ENCODE results near the gene KRTAP12-4.
"Not testable (repeated sequence)": the region's sequence is repeated elsewhere in the genome, so short reads cannot be mapped to it uniquely, and the experiment has no call there.

The KRTAP12-4 gene

DNA sequence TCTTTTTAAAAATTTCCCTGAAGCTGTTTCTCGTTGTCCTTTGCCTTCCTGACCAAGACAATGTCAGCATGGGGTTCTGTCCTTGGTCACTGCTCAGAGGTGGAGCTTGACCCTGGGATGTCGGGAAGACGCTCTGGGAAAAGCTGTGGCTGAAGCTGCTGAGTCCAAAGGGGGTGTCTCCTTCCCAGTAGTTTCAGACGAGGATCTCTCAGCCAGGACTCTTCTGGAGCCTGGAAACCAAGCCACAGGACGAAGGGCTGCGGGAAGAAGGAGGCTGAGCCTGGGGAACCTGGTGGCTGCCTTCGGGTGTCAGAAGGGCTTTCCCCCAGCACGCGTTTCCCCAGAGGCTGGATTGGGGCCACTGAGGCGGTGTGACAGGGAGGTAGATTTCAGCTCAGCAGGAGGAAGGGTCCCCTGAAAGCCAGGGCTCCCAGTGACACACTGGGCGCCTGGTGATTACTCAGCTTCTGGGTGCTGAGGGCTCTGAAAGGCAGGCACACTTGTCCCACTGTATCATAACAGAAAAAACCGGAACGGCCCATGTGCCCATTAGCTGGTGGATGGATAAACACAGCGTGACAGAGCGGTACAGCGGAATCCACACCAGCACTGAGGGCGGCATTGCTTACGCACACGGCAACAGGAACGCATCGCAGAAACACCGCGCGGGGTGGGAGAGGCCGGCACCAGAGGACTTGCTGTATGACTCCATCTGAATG lies 32.5 kb upstream of the KRTAP12-4 start:
- peak; percentile 65 for DNase-seq

DNA sequence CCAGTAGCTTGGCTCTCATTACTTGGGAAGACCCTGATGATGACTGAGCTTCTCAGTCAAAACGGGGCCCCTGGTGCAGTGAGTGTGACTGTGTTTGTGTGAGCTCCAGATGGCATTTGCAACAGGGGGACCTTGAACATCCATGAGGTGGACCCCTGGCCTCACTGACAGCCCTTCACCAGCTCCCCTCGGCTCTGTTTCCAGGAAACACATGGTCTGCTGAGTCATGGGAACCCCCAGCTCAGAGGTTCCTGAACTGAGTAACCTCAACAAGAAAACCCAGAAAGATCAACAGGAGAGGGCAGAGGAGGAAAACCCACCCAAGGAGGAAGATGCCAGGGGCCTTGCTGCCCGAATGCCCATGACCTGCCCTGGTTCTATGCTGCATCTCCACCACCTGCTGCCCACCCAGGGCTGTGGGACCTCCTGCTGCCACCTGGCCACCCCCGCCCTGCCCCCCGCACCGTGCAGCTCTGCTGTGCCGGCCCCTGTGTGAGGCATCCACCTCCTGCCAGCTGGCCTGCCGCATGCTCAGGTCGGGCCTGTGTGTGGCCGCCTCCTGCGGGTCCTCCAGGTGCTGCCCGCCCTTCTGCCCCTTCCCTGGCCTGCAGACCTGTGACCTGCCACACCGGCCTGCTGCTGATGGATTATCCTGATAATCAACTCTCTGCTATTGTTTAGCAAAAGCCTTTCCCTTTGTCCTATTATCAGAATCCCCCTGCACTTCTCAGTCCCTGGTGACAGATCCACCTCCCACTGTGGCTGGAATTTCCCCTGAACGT lies 31.7 kb upstream of the KRTAP12-4 start:
- no peak for DNase-seq

- DNase-seq = not testable (repeated sequence)
These were observed 30.6 kb upstream of the KRTAP12-4 start for GRCh38 chr21:44685050-44685449.

GRCh38 chr21:44684483-44684882 lies 30.0 kb upstream of the KRTAP12-4 start:
- DNase-seq = no peak

GRCh38 chr21:44684077-44684476 lies 29.6 kb upstream of the KRTAP12-4 start:
- DNase-seq = no peak

GRCh38 chr21:44682580-44683151 lies 28.2 kb upstream of the KRTAP12-4 start:
- no peak for DNase-seq

GRCh38 chr21:44681861-44682579 lies 27.6 kb upstream of the KRTAP12-4 start, which contains the start of gene KRTAP12-1:
Gene KRTAP12-1 (minus strand): TSS chr21:44682163. CDS start chr21:44682123, 40 bp downstream.
- DNase-seq = no peak

DNA sequence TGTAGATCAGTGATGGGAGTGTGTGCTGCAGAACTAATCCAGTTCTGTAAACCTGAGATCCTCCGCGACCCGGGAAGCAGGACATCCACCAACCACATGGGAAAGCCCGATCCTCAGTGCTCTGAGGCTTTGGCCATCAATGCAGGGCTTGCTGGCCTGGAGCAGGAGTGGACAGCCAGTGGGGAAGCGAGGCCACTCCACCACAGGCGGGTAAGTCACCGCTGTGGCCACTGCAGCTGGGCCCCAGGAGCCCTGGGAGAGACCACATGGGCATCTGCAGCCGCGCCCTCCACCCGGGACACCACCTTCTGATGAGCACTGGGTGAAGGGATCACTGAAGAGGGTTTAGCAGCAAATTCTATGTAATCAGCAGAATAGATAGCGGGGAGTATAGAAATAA lies 26.7 kb upstream of the KRTAP12-4 start:
- no peak for DNase-seq

DNA sequence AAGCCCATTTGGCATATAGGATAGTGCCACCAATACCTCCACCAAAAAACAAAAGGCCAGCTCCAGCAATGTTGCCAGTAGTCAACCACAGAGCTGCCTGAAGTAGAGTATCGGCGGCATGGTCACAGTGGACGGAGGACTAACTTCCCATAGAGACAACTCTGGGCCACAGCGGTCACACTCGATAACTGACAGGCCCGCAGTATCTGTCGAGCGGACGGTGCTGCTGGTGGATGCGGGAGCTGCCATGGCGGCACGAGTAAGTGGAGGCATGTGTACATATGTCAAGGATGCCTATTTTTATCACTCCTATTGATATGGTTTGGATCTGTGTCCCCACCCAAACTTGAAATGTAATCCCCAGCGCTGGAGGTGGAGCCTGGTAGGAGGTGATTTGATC lies 23.4 kb upstream of the KRTAP12-4 start:
- DNase-seq = no peak

DNA sequence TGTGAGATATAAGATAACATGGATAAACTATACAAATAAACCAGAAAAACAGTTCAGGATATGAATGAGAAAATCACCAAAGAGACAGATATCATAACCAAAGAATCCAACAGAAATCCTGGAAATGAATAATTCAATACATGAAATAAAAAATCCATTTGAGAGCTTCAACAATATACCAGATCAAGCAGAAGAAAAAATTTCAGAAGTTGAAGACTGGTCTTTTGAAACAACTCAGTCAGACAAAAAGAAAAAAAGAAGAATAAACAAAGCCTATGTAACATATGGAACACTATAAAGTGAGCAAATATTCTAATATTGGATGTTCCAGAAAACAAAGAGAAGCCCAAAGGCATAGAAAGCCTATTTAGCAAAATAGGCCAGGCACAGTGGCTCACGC lies 17.5 kb upstream of the KRTAP12-4 start:
- no peak for DNase-seq

- no peak for DNase-seq
These were observed 16.4 kb upstream of the KRTAP12-4 start for GRCh38 chr21:44670642-44671432.

GRCh38 chr21:44667612-44668011 lies 13.2 kb upstream of the KRTAP12-4 start:
- no peak for DNase-seq

DNA sequence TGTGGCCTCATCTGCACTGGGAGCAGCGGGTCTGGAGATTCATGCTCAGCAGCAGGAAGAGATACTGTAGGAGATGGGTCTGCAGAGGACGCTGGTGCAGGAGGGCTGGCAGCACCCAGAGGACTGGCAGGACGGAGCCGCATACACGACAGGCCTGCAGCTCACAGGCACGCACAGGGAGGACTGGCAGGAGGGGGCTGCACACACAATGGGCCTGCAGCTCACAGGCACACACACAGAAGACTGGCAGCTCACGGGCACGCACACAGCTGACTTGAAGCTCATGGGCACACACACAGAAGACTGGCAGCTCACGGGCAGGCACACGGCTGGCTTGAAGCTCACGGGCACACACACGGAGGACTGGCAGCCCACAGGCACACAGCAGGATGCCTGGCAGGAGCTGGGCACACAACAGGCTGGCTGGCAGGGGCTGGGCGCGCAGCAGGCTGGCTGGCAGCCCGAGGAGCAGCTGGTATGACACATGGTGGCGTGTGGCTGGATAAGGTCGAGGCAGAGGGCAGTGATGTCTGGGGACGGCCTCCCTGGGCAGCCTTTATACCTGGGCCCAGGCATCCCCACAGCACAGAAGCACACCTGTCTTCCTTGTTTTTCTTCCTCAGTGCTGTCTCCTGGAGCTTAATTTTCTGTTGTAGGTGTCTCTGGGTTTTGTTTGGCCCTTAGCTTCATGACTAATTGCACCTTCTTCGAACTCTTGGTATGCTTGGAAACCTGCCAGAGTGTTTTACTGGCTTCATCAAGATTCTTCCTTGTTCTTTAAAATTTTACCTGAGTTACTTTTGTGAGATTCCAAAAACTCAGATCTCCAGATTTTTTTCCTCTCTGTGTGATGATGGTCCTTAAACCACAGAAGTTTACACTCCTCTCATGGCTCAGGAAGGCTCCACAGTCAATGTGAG lies 12.2 kb upstream of the KRTAP12-4 start, which contains the start of gene KRTAP12-2:
KRTAP12-2 (minus strand) TSS at position 527 of the 920 bp plus-strand sequence; CDS start at position 486, 41 bp downstream.
- no peak for DNase-seq

DNA sequence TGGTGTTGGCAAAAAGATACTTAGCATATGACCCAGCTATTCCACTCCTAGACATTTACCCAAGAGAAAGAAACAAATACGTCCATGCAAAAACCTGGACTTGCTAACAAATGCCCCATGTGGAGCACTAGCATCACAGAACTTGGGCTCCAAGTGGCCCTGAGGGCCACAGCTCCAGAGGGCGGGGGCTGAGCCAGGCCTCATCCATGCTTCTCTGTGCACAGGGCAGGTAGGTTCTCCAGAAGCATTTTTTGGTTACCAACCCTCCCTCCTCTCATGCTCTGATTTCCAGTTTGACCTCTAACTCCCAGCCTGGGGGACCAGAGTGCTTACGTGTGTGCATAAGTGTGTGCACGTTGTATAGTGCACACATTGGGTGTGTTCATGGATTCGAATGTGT lies 10.2 kb upstream of the KRTAP12-4 start:
- DNase-seq = no peak

- not testable (repeated sequence) for DNase-seq
These were observed 7.1 kb upstream of the KRTAP12-4 start for GRCh38 chr21:44661567-44661966.

DNA sequence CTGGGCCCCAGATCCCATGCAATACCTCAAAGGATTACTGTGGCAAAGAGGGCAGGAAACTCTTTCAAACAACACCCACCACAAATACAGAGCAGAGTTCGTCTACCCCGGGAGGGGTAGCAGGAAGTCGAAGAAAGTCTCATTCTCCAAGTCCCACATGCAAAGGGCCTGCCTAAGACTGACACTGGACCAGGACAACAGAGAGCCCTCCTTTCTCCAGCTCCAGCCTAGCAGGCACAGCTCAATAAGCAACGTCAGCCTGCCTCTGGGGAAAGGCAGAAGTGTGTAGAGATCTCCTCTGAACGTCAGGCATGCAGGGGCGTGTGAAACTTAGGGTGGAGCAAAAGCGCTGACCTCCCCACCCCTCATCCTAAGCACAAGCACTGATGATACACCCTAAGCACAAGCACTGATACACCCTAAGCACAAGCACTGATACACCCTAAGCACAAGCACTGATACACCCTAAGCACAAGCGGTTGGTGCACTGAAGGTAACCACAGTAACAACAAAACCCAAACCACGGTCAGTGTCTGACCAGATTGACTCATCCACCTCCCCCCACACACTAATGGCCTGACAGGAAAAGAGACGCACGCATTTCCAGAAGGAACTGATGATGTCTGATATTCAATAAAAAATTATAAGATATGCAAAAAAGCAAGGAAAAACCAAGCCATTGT lies 4.6 kb upstream of the KRTAP12-4 start:
- no peak for DNase-seq

DNA sequence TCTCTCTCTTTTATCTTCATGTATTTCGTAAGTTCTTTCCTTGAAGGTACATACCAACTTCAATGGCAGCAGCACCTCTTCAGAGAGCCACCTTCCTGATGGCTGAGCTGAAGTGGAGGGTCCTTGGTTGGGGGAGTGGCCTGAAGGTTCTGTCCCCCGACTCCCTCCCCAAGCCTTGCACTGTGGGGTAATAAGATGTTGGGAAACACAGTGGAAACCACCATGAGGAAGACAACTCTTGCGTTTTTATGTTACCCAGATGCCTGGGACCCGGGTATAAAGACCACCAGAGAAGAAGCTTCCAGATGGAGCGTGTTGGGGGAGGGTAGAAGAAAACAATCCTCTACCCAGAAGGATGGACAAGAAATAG lies 4.1 kb upstream of the KRTAP12-4 start:
- no peak for DNase-seq

DNA sequence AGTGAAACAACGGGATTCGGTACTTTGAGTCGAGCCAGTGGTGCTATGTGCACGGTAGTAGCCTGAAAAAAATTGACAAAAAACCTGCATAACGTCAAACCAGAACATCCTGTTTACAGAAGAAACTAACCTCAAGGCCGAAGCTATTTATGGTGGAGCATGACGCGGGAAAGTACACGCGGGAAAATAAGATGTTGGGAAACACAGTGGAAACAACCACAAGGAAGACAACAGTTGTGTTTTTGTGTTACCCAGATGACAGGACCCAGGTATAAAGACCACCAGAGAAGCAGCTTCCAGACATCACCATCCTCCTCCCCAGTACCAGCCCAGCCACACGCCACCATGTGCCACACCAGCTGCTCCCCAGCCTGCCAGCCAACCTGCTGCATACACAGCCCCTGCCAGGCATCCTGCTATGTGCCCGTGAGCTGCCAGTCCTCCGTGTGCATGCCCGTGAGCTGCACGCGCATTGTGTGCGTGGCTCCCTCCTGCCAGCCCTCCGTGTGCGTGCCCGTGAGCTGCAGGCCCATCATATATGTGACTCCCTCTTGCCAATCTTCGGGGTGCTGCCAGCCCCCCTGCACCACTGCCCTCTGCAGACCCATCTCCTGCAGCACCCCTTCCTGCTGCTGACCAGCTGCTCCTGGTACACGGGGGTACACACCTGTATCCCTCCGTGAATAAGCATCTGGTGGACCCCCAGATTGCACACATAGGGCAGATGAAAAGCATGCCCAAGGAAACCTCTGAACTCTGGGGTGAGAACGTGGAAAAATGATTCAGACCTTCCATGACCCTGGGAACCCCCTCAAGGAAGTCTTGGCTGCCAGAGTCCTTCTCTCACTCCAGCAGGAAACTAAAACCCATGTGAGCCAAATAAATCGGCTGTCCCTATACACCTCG lies 3.4 kb upstream of the KRTAP12-4 start, which contains the start of gene KRTAP12-3:
KRTAP12-3 (plus strand) TSS at position 298 of the 906 bp plus-strand sequence; CDS start at position 346, 48 bp downstream.
- DNase-seq = no peak

DNA sequence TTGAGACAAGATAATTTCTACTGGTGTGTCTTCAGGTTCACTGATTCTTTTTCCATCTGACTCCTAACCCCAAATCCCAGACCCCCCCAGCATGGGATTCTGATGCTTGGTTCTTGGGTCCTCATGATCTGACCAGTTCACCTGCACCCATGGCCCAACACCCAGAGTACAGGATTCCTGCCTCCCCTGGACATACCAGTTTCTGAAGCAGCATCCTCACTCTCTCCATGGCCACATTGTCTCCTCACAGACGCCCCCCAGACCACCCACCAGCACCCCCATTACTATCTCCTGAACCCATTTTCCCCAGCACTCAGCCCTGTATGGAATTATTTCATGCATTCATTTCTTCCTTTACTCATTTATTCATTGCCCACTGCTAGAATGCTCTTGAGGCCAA lies 2.4 kb upstream of the KRTAP12-4 start:
- DNase-seq = no peak

All from retina (tissue), 1 donor.